Ovary (tissue), 3 donors: ENCODE measurements around the gene IPO7.

Experiments used
- CTCF ChIP-seq, 3 donors: fragments of 450-650 bp in 2 of 3; fragments of 200-600 bp in 1 of 3; IDR thresholded peaks; one replicate each; pipeline versions ENCODE4 v1.5.1 to v1.8.0; 2016 to 2022; ENCODE audit warnings: antibody characterized with exemption in 3 of 3, mild to moderate bottlenecking in 1 of 3
- POLR2A ChIP-seq: fragments of 450-650 bp; IDR thresholded peaks from one replicate; pipeline ENCODE4 v1.6.1; 2017; ENCODE audit warnings: antibody characterized with exemption, mild to moderate bottlenecking, moderate library complexity
- donor health status: DM: no; HTN: no; CAD: no.

GRCh38 chr11:9396310-9396709 lies 11.9 kb downstream of the IPO7 start:
- TF ChIP-seq CTCF (IDR thresholded peaks at IDR 0.05) (no peak), POLR2A (no peak)
